HCT116 (cell line): ENCODE data around the gene AKR7A3. TPM values are rescaled to one million over a fixed set of nuclear protein-coding genes. Genes with fewer than 3 reads are reported as not detected.

Experiments used
- ATAC-seq: fragments of 200-7000 bp; cut with Tn5 transposase; 2 replicates; pipeline ENCODE4 v1.9.1; 2020; ENCODE audit warnings: mild to moderate bottlenecking, moderate library complexity
- BruUV-seq: library from RNA; stranded (reverse); fragments of 400-500 nt; replicated peaks from 2 replicates; lab custom pipeline; 2021; lab: Mats Ljungman, UMichigan
- CTCF ChIA-PET: fragments of 300-600 bp; sonication (Branson Sonifier 250); formaldehyde crosslinking; loops from one replicate; lab custom pipeline; 2021; ENCODE audit warnings: antibody characterized with exemption; lab: Charles Lee
- POLR2A ChIA-PET: fragments of 300-600, 350-600 bp; sonication (Branson Sonifier 250); formaldehyde crosslinking; loops from one replicate; lab custom pipeline; 2021; ENCODE audit warnings: antibody characterized with exemption; lab: Charles Lee
- RAD21 ChIA-PET, 2 experiments: fragments of 300-600 bp; sonication (Branson Sonifier 250); formaldehyde crosslinking; loops; one replicate each; lab custom pipeline; 2023; ENCODE audit warnings: low total read pairs in 2 of 2; ENCODE audit not compliant: uncharacterized antibody in 2 of 2, unreplicated experiment in 2 of 2, low non-redundant PET in 1 of 2; lab: Charles Lee
- DNase-seq: peaks from one replicate; pipeline ENCODE4 v3.0.0-alpha.2; 2010; ENCODE audit warnings: low read depth, low spot score
- H2AFZ ChIP-seq: fragments of 200-600 bp; shearing (Covaris generic), sonication (generic); 2 replicates; pipeline ENCODE4 v1.6.1; 2017; ENCODE audit warnings: low read depth, mixed run types, mixed read lengths, antibody characterized with exemption, low read length; ENCODE audit not compliant: poor library complexity, severe bottlenecking
- H3K27ac ChIP-seq: 2 replicates; pipeline ENCODE4 v1.5.1; 2012; ENCODE audit warnings: low read depth, low read length
- H3K27me3 ChIP-seq: fragments of 200-600 bp; sonication (generic); 2 replicates; pipeline ENCODE4 v1.6.1; 2016; ENCODE audit warnings: mixed run types, low read length, mixed read lengths; ENCODE audit not compliant: insufficient read depth
- H3K36me3 ChIP-seq, 2 experiments: fragments of 200-500 bp in 1 of 2; fragments of 200-600 bp in 1 of 2; sonication (Bioruptor generic) in 1 of 2; sonication (generic) in 1 of 2; 2 replicates each; pipeline versions ENCODE4 v1.5.1 to v1.6.1; 2014 to 2016; ENCODE audit warnings: low read length in 2 of 2, inconsistent platforms in 1 of 2, mixed read lengths in 1 of 2, mixed run types in 1 of 2; ENCODE audit not compliant: insufficient read depth in 2 of 2, control insufficient read depth in 1 of 2
- H3K4me1 ChIP-seq, 2 experiments: fragments of 200-600 bp in 1 of 2; sonication (generic) in 1 of 2; 2 replicates each; pipeline versions ENCODE4 v1.5.1 to v1.6.1; 2012 to 2017; ENCODE audit warnings: low read length in 2 of 2, inconsistent platforms in 1 of 2, mild to moderate bottlenecking in 1 of 2, mixed read lengths in 1 of 2, mixed run types in 1 of 2, moderate library complexity in 1 of 2; ENCODE audit not compliant: insufficient read depth in 2 of 2, control insufficient read depth in 1 of 2
- H3K4me2 ChIP-seq: fragments of 200-600 bp; sonication (generic); 2 replicates; pipeline ENCODE4 v1.6.1; 2017; ENCODE audit warnings: mixed run types, low read length, mixed read lengths
- H3K4me3 ChIP-seq, 2 experiments: fragments of 200-600 bp in 1 of 2; sonication (generic) in 1 of 2; replicated peaks in 1 of 2; 2 replicates each; pipeline ENCODE4 v1.5.1; 2011 to 2016; ENCODE audit warnings: low read length in 2 of 2, control low read depth in 1 of 2, low read depth in 1 of 2, mild to moderate bottlenecking in 1 of 2, mixed read lengths in 1 of 2, mixed run types in 1 of 2
- H3K79me2 ChIP-seq: fragments of 200-600 bp; sonication (generic); 2 replicates; pipeline ENCODE4 v1.6.1; 2017; ENCODE audit warnings: mild to moderate bottlenecking, mixed run types, low read length, moderate library complexity, mixed read lengths; ENCODE audit not compliant: insufficient read depth
- H3K9ac ChIP-seq: fragments of 200-600 bp; sonication (generic); 2 replicates; pipeline ENCODE4 v1.6.1; 2016; ENCODE audit warnings: low read length, mixed read lengths
- H3K9me2 ChIP-seq: fragments of 200-600 bp; sonication (generic), shearing (Covaris generic); 2 replicates; pipeline ENCODE4 v1.6.1; 2017; ENCODE audit warnings: mixed run types, mild to moderate bottlenecking, moderate library complexity; ENCODE audit not compliant: insufficient read depth
- H3K9me3 ChIP-seq, 2 experiments: fragments of 200-500 bp in 1 of 2; fragments of 200-600 bp in 1 of 2; sonication (Bioruptor generic) in 1 of 2; sonication (generic) in 1 of 2; 2 replicates each; pipeline ENCODE4 v1.6.1; 2014 to 2017; ENCODE audit warnings: low read length in 2 of 2, mixed read lengths in 2 of 2, inconsistent platforms in 1 of 2, low read depth in 1 of 2, mild to moderate bottlenecking in 1 of 2, mixed run types in 1 of 2, moderate library complexity in 1 of 2; ENCODE audit not compliant: control insufficient read depth in 1 of 2, insufficient read depth in 1 of 2
- H4K20me1 ChIP-seq: fragments of 200-600 bp; sonication (generic), shearing (Covaris generic); 2 replicates; pipeline ENCODE4 v1.6.1; 2017; ENCODE audit warnings: mixed run types, mild to moderate bottlenecking, moderate library complexity; ENCODE audit not compliant: insufficient read depth
- ATF3 ChIP-seq: IDR thresholded peaks from 2 replicates; pipeline ENCODE4 v1.6.1; 2012
- CBX3 ChIP-seq: IDR thresholded peaks from 2 replicates; pipeline ENCODE4 v1.6.1; 2012; ENCODE audit warnings: low read depth
- CTCF ChIP-seq, 3 experiments: fragments of 200-600 bp in 1 of 3; sonication (generic) in 1 of 3; IDR thresholded peaks in 2 of 3; conservative IDR thresholded peaks in 1 of 3; 2 replicates each; pipeline ENCODE4 v1.5.1; 2012 to 2017; ENCODE audit warnings: low read depth in 2 of 3, low read length in 2 of 3, antibody characterized with exemption in 1 of 3, borderline replicate concordance in 1 of 3, control low read depth in 1 of 3, mild to moderate bottlenecking in 1 of 3, mixed read lengths in 1 of 3, mixed run types in 1 of 3, moderate library complexity in 1 of 3; ENCODE audit not compliant: insufficient read depth in 1 of 3
- EGR1 ChIP-seq: IDR thresholded peaks from 2 replicates; pipeline ENCODE4 v1.6.1; 2012; ENCODE audit warnings: low read depth
- ELF1 ChIP-seq: IDR thresholded peaks from 2 replicates; pipeline ENCODE4 v1.6.1; 2012; ENCODE audit warnings: low read depth, borderline replicate concordance
- EZH2 ChIP-seq: fragments of 200-600 bp; sonication (generic); IDR thresholded peaks from 2 replicates; pipeline ENCODE4 v1.6.1; 2017; ENCODE audit warnings: antibody characterized with exemption, mixed run types
- FOSL1 ChIP-seq: IDR thresholded peaks from 2 replicates; pipeline ENCODE4 v1.6.1; 2012; ENCODE audit warnings: low read depth
- JUND ChIP-seq: IDR thresholded peaks from 2 replicates; pipeline ENCODE4 v1.6.1; 2012
- MAX ChIP-seq: IDR thresholded peaks from 2 replicates; pipeline ENCODE4 v1.6.1; 2012
- POLR2A ChIP-seq: IDR thresholded peaks from 2 replicates; pipeline ENCODE4 v1.7.0; 2011; ENCODE audit warnings: borderline replicate concordance; ENCODE audit not compliant: insufficient read depth, insufficient read length; ENCODE audit errors: extremely low read depth
- POLR2AphosphoS5 ChIP-seq: IDR thresholded peaks from 2 replicates; pipeline ENCODE4 v1.6.1; 2011; ENCODE audit warnings: mild to moderate bottlenecking, low read depth, low read length, moderate library complexity
- RAD21 ChIP-seq: IDR thresholded peaks from 2 replicates; pipeline ENCODE4 v1.6.1; 2012; ENCODE audit warnings: low read depth, mild to moderate bottlenecking
- REST ChIP-seq: IDR thresholded peaks from 2 replicates; pipeline ENCODE4 v1.6.1; 2012; ENCODE audit warnings: low read depth
- SIN3A ChIP-seq: IDR thresholded peaks from 2 replicates; pipeline ENCODE4 v1.6.1; 2012; ENCODE audit warnings: low read depth
- SP1 ChIP-seq: IDR thresholded peaks from 2 replicates; pipeline ENCODE4 v1.6.1; 2012; ENCODE audit warnings: low read depth
- SRF ChIP-seq: IDR thresholded peaks from 2 replicates; pipeline ENCODE4 v1.6.1; 2012; ENCODE audit warnings: low read depth
- ZBTB33 ChIP-seq: IDR thresholded peaks from 2 replicates; pipeline ENCODE4 v1.6.1; 2011; ENCODE audit warnings: mild to moderate bottlenecking, low read length, moderate library complexity; ENCODE audit not compliant: insufficient replicate concordance; ENCODE audit errors: extremely low read depth
- ZFX ChIP-seq: fragments of 450-650 bp; IDR thresholded peaks from 2 replicates; pipeline ENCODE4 v1.6.1; 2017
- ZNF274 ChIP-seq: fragments of 200-500 bp; sonication (Bioruptor generic); IDR thresholded peaks from 2 replicates; pipeline ENCODE4 v1.6.1; 2014; ENCODE audit warnings: mild to moderate bottlenecking, low read depth, low read length, inconsistent platforms
- intact Hi-C: fragments of 100-400 bp; cut with micrococcal nuclease; formaldehyde crosslinking; loops from 2 replicates; pipeline ENCODE4 v1.10.0; 2022
- total RNA-seq: library from RNA; stranded (reverse); gene quantifications from one replicate; pipeline ENCODE4 v1.2.1, GENCODE V29; 2021; ENCODE audit not compliant: unreplicated experiment

AKR7A3 gene
- total RNA-seq, 1 experiment from 2014 or later, result 1.7 TPM

GRCh38 chr1:19254416-19254815, 34.2 kb downstream of the AKR7A3 start:
- no peak overlapping the region; the same call in 1 of the 2 replicates for H3K4me2 ChIP-seq
- peaks cover 17 to 24% of the 10 kb centered on the region in 2 experiments for H3K4me1 ChIP-seq
- CTCF ChIA-PET, result no interaction called here
- H3K36me3 ChIP-seq, result peaks cover 15 to 56% of the 10 kb centered on the region in 2 experiments; a peak in 3 of 4 replicates
- DNase-seq (no peak), ATAC-seq (no peak)
- H3K9me2 ChIP-seq, result no peaks in the 10 kb centered on the region
- peaks cover 20% of the 10 kb centered on the region; the same call in 1 of the 2 replicates for H4K20me1 ChIP-seq
- H3K4me3 ChIP-seq, result no peak overlapping the region
- peaks cover 85% of the 10 kb centered on the region for H3K79me2 ChIP-seq
- TF ChIP-seq EZH2, result no peak
- TF ChIP-seq ZFX, result no peak
- no peak for TF ChIP-seq FOSL1
- TF ChIP-seq EGR1, result no peak
- TF ChIP-seq MAX, result no peak
- no peak for TF ChIP-seq SP1
- no peak for TF ChIP-seq POLR2A
- no peak for TF ChIP-seq SRF
- no peak for TF ChIP-seq REST
- TF ChIP-seq CTCF (IDR thresholded peaks at IDR 0.05 in 2 of 3, conservative IDR thresholded peaks at IDR 0.05 in 1 of 3; ENCODE audit: borderline replicate concordance in 1 of 3, insufficient read depth in 1 of 3, low read depth in 2 of 3, low read length in 2 of 3), result no peak
- TF ChIP-seq ZBTB33, result no peak
- TF ChIP-seq JUND, result no peak
- TF ChIP-seq ZNF274, result no peak
- TF ChIP-seq ATF3, result no peak
- no peak for TF ChIP-seq SIN3A
- TF ChIP-seq CBX3, result no peak
- no peak for TF ChIP-seq ELF1
- TF ChIP-seq RAD21, result no peak
- no peak for TF ChIP-seq POLR2AphosphoS5
- POLR2A ChIA-PET, result no interaction called here
- no peaks in the 10 kb centered on the region for H3K27me3 ChIP-seq
- H3K9me3 ChIP-seq, result no peaks in the 10 kb centered on the region
- RAD21 ChIA-PET, result interaction anchor here in 1 of 2 experiments (0.7 kb wide), 1 partner anchor 178 kb away, joined by 4 read pairs; no protein-coding TSS in a partner anchor
- BruUV-seq, result no TSS peak
- H2AFZ ChIP-seq, result no peak overlapping the region
- no peak overlapping the region for H3K9ac ChIP-seq
- intact Hi-C loops, result loop anchor here (5.0 kb wide), 1 partner anchor 393 kb away; no protein-coding TSS in a partner anchor
- H3K27ac ChIP-seq, result no peak overlapping the region
